Nucleus accumbens (tissue), 56 donors: ENCODE data around the gene SFMBT2.

Source experiments
- DNase-seq, 56 donors: peaks; one replicate each; lab custom pipeline; 2025; lab: John Stamatoyannopoulos, UW

The SFMBT2 gene

DNA sequence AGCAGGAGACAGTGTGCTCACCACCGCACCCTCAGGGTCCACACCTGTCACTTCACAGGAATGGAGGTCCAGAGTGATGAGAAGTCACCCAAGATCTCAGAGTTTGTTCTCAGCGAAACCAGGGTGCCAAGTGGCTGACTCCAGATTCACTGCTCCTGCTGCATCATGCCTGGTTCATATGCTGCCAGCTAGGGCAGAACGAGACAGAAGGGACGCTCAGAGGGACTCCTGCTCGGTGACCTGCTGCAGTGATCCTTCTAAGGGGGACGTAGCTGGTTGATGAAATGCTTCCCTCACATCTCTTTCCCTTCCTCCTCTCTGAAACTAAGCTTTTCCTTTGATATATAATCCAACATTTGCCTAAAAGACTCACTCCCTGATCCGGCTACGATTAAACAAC, 248.5 kb downstream of the SFMBT2 start:
- DNase-seq: no peak

DNA sequence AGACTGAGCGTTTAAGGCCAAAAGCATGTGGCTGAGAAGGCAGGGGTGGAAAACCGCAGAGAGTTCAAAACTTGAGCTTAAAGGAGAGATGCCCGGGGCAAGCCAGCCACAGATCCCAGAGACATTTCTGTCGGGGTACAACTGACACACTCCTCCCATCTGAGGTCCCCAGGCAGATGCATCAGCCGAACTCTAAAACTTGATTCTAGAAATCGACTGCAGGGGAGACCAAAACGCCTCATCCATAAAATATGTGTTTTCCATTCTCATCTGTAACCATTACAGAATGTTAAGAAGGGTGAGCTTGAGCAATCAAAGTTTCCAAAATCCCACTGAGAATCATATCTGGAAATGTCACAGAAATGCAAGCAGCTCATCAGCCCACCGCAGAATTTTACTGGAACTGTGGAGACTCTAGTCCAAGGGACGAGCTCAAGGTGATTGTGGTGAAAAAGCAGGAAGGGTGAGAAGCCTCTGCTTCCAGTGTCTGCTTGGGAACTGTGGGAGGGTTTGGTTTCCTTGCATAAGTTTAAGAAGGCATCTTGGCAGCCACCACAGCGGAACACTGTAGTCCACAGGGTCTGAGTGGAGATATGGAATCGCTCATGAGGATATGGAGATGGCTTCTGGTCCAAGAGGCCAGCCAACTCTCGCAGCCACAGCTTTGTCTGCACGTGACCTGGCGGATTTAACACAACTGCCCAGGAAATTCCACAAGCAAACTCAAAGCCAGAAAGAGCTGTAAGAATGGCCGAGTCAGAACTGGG, 249.2 kb downstream of the SFMBT2 start:
- no peak for DNase-seq

DNA sequence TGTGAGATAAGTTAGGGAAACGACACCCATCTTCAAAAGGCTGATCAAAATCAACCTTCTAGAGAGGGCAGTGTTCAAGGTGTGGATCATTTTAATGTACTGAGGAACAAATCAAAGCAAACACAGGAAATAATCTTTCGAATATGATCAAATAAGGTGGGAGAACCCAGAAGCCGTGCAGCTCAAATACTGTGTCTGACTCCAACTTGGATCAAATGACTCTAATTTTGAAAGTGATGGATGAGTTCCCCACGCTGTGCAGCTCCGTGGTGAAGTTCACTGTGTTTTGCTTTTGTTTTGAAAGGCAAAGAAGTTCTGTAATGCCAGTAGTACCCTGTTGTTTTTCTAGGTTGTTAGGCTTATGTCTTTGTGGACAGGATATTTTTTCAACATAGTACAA, 250.9 kb downstream of the SFMBT2 start:
- DNase-seq: no peak

DNA sequence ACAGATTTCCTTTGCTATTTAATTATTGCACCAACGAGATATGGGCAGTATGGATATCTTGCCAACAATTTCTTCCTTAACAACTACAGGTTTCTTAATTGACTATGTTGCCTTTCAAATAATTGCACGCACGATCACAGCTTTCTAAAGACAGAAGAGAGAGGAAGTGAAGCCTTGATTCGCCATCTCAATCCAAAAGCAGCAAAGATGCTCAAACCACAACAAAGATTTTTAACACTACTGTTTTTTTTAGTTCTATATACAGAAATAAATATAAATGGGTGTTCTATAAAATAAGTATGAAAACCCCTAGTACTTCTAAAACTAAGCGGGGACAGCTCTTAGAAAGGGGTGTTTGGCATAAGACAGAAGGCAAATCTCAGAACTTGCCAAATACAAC, 251.3 kb downstream of the SFMBT2 start:
- no peak for DNase-seq

DNA sequence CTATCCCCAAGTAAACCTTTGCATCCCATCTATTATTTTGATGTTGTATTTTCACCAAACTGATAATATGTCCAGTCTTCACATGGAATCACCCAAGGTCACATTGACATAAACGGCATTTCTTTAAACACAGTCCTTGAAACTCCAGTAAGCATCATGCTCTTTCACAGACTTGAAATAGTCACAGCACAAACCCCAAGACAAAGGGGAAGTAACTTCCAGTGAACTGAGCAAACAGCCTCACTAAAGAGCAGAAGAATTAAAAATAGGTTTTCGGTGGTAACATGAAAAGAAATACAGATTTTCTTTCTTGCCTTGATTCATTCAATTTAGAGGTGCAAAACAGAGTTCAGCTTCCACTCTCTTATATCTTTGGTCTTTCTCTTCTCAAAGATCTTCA, 253.7 kb downstream of the SFMBT2 start:
- no peak for DNase-seq

DNA sequence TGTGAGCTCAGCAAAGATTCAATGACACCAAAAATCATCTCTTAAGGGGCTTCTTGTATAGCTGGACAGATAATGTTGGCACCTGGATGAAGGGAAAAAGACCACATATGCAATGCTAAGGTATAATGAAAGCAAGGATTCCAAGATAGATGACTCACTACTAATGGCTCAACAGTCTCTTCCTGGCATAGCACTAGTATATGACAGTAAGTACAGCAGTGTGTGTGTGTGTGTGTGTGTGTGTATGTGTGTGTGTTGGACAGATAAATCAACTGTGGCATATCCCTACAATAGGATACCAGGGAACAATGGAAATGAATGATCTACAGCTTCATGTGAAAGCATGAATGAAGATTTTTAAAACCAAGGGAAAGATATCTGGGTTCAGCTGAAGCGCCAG, 257.1 kb downstream of the SFMBT2 start:
- DNase-seq: no peak

DNA sequence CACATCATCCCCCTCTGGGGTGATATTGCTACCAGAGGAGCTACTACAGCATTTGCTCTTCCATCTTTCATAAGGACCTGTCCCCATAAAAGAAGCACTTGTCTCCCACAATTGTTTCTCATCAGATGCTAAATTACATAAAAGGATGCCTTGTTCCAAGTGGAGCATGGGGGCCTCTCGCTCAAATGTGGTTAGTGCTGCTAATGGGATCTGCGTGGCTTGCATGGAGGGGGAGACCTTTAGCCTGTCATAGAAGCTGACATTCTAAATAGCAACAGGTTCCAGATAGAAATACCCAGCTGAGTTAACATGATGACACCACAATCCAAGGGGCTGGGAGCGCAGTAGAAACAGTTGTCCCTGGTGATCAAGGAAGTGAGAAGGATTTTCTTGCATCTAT, 257.9 kb downstream of the SFMBT2 start:
- no peak for DNase-seq

DNA sequence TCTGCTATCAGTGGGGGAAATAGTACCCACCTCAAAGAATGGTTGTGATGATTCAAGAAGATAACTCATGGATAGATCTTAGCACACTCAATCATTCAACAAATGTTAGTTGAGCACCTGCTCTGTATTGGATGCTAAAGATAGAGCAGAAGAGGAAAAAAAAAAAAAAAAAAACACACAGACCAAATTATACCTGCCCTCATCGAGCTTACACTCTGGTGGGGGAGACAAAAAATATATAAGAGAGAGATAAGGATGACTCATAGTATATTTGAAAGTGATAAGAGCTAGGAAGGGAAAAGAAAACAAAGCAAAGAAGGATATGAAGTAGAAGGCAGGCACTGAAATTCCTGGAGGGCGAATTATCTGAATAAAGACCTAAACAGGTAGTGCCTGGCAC, 258.5 kb downstream of the SFMBT2 start:
- DNase-seq: no peak

DNA sequence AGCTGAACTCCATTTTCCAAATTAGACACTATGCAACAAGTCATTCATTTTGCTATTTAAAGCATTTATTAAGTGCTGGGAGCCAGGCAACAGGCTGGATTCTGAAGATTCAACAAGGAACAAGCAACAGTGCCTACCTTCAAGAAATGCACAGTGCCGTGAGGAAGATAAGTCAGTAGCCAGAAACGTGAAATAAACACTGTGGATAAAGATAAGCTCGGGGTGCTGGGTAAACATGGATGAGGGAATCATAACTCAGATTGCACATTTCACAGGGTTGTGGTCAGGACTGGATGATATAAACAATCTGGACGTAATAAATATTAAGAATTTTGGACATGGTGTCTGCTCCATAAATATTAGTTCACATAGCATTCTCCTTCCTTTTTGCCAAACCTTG, 259.3 kb downstream of the SFMBT2 start:
- no peak for DNase-seq

DNA sequence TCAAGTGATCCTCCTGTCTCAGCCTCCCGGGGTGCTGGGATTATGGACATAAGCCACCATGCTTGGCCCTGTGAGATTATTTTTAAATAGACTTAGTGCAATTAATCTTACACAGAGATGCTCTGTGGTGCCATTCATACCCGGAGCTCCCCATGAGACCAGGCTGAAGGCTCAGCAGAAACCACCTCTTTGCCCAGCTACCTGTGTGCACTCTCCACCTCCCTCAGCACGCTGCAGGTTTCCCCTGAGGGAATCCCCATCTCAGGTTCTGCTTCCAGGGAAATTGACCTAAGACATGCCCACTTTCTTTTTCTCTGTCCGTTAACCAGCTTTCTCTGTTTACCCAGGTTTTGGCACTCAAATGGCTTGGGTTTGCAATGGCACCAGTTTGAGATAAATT, 260.5 kb downstream of the SFMBT2 start:
- no peak for DNase-seq

DNA sequence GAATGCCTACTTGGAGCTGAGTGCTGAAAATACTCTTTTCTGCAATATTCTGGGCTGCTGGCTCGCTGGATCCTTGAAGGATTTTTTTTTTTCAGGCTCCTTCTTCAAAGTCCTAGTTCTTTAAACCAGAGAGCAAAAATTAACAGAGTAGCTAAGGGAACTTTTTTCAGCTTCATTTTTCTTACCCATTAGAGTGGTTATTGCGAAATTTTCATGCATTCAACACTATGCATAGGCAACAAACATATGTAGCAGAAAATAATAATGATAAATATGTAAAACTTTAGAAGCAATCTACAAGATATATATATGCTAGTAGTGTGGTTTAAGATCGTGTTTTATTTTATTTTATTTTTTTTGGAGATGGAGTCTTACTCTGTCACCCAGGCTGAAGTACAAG, 264.6 kb downstream of the SFMBT2 start:
- DNase-seq: no peak

DNA sequence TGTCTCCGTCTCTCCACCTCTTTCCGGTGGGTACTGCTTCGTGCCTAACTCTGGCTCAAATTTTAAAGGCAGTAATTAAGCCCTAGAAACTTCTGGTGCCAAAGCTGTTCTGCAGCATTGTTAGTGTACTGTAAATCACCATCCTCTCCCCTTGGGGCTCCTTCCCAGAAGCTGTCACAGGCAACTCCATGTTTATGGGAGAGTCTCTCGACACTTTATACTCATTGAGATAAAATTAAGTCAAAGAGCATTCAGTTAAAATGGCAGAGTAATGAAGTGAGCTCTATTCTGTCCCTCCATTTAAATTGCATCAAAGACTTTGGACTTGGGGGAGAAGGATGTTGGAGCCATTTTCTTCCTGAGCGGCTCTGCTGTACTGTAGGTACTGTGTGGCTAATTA, 274.8 kb downstream of the SFMBT2 start:
- DNase-seq: no peak

DNA sequence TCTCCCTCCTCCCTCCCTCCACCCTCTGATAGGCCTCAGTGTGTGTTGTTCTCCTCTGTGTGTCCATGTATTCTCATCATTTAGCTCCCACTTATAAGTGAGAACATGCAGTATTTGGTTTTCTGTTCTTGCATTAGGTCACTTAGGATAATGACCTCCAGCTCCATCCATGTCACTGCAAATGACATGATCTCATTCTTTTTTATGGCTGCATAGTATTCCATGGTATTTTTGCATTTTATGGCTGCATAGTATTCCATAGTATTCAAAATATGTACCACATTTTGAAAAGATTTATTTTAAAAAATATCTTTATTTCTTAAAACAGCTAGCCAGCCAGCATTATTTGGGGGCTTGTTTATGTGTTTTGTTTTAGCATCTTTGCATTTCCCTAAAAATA, 275.6 kb downstream of the SFMBT2 start:
- no peak for DNase-seq

DNA sequence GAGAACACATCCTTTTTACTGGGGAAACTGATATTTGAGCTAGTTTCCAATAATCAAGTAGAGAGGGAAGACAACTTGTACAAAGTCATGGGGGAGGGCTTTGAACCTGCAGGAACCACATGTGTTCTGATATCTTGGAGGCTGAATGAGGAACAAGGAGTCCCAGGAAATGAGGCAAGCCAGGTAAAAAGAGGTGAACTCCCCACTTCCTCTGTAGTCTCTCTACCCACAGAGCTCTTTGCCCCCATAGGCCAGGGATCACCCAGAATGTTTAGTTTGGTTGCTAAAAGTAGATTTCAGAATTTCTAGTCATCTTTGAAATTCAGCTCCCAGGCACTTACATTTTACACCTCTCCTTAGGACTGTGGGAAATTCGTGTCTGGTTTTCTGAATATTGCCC, 276.4 kb downstream of the SFMBT2 start:
- DNase-seq: no peak

DNA sequence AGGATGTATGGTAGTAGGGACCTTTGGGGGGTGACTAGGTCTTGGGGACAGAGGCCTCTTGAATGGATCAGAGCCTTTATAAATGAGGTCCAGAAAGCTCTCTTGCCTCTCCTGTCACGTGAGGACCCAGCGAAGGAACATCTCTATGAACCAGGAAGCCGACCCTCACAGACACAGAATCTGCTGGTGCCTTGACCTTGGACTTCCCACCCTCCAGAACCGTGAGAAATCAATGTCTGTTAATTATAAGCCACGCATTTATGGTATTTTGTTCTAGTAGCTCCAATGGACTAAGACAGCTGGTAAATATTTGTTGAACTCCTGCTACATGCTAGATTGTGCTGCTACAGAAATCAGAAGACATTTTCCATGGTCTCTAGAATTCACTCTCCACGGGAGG, 276.9 kb downstream of the SFMBT2 start:
- no peak for DNase-seq

DNA sequence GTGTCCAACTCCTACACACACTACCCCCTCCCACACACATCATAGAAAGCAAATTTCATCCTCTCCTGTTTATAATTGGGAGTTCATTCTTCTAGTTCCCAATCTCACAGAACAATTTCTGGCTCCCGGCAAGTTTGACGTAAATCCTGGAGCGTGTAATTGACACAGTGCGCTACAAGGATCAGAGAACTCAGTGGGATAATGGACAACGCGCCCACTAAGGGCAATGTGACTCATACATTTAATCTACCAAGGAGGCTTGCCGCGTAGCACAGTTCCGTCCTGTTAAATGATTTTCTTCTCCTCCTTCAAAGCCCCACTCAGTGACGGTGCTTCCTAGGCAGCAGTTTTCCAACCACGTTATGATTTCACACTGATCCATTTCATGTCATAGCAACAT, 277.6 kb downstream of the SFMBT2 start:
- peak in 2 of 56 donors; percentile 18 to 21 for DNase-seq

DNA sequence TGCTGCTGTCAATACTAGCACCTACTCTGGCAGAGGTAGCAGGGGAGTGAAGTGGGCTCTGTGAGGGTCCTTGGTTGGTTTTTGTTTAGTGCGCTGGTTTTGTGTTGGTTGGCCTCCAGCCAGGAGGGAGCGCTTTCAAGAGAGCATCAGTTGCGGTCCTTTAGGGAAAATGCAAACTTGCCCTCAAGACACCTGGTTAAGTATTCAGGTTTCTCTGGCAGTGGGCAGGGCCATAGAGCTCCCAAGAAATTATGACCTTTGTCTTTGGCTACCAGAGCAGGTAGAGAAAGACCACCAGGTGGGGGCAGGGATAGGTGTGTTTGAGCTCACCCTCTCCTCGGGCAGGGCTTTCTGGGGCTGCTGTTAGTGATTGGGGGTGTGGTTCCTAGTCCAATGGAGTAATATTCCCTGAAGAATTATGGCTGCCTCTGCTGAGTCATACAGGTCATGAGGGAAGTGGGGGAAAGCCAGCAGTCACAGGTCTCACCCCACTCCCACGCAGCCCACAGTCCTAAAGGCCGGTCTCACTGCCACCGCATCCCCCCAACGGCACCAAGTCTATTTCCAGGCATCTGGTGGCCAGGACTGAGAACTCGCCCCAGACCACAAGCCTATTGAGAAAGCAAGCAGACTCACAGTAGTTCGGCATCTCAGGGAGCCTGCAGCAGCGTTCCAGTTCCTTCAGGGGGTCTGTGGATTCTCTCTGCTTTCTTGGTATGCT, 280.5 kb downstream of the SFMBT2 start:
- DNase-seq: no peak

DNA sequence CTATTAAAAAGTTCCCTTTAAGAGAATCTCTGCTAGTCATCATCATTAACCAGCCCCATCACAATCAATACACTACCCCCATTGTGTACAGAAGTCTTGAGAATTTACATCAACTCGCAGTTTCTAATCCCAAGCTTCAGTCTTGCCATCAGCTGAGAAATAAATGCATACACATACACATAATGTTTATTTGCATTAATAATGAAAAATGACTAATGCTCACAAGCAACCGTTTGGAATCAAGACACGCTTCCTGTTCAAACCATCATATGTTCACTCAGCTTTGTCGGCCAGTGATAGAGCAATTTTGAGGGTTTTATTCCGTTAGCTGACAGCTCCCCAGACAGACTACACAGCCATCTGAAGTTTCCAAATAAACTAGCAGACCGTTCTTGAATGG, 287.1 kb downstream of the SFMBT2 start:
- no peak for DNase-seq

DNA sequence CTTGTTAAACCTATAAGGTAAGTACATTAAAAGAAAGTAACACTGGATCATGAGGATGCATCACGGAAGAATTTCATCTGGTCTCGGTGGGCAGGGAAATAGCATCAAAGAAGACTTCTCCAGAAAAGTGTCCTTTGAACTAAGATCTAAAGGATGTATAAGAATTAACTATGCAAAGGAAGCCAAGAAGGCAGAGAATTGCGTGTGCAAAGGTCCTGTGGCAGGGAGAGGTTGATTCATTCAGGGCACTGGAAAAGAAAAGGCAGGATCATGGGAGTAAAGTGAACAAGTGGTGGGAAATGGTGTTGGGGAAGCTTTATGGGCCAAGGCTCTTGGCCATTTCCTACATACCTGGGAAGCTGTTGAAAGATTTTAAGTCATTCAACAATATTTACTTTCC, 288.3 kb downstream of the SFMBT2 start:
- no peak for DNase-seq

DNA sequence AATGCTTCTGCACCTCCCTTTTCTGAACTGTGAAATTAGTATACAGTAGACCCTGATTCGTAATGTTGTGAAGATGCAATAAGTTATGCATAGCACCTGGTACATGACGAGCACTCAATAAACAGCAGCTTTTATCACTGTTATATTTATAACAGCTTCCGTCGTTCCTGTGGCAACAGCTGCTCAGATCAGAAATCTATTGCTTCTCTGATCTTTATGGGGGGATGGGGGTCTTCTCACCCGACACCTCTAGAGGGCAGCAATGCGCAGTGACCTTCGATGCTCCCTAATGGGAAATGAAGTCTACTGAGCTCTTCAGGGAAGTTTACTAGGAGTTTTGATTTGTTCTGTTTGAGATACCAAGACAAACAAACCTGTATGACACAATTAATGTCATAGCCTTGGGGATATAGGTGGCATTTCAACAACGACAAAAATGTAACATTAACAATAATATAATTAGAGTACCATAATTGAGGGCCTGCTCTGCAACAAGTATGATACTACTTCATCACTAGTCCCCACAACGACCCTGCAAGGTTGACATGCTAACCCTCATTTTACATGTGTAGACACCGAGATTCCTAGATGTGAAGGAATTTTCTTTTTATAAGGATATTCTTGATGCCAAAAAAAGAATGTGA, 289.6 kb downstream of the SFMBT2 start:
- DNase-seq: peak in 44 of 56 donors; percentile 2 to 77 (median 28)

DNA sequence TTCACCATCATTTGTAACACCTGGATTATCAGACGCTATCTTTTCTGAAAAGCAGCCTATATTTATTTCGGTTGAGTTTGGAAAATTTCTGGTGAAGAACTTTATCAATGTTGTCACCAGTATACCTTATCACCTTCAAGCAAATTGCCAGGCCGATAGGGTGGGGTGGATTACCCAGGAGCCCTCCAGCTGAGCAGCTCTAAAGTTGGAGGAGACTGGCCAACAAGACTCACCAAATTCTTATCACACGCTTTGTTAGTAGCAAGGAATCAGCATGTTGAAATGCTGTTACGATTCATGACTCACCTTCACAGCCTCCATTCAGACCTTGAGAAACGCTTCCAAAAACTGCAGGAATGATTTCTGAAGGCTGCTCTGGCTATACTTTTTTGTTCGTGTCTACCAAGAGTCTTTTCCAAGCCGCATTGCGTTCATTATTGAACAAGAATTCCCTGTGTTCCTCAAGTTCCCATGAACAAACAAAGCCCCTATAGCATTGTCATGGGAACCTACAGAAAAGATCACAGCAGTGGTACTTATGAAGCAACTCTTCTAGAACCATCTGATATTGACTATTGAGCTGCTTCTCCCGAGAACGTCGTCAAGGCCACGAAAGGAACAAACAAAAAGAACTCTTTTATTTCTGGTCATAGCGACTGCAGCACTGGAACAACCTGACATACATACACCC, 291.4 kb downstream of the SFMBT2 start:
- no peak for DNase-seq
